Mammary epithelial cell (primary cell): ENCODE measurements around the gene KPTN.

Experiments
- CTCF ChIP-seq, 2 donors: IDR thresholded peaks in 1 of 2; conservative IDR thresholded peaks in 1 of 2; 2 replicates each; pipeline ENCODE4 v1.5.1; 2011 to 2012; ENCODE audit warnings: inconsistent platforms in 2 of 2, low read length in 2 of 2, mild to moderate bottlenecking in 2 of 2, control low read depth in 1 of 2, low read depth in 1 of 2; ENCODE audit not compliant: insufficient read depth in 1 of 2; ENCODE audit errors: extremely low read depth in 1 of 2
- EZH2 ChIP-seq: IDR thresholded peaks from 2 replicates; pipeline ENCODE4 v1.6.1; 2012; ENCODE audit warnings: low read length, inconsistent platforms, borderline replicate concordance

DNA sequence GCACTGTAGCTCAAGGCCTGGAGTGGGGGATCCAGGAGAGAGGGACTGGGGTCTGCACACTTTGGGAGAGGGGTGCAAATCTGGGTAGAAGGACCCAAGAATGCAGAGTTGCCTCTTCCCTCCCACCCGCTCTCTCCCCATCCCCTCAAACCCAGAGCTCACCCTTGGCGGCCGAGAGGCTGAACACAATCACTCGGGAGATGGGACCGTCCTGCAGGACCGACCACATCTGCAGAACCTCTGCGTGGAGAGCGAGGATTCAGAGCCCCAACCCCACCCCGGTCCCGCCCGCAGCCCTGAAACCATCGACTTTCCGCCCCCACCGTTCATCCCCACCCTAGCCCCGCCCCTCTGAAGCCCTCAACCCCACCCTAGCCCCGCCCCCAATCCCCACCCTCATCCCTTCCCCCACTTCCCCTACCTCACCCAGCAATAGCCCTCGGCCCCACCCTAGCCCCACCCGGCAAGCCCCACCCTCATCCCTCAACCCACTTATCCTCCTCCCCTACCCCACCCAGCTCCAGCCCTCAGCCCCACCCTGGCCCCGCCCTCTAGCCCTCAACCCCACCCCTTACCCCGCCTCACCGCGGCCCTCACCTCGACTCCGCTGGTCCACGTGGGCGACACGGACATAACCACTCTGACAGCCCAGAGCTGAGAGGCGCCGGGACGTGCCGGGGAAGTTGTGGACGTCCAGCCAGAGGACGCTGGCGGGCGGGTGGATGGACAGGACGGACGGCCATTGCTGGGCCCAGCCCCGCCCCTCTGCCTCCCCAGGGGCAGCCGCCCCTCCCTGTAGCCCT is 4.1 kb downstream of the KPTN start:
- TF ChIP-seq CTCF (conservative IDR thresholded peaks at IDR 0.05 in 1 of 2, IDR thresholded peaks at IDR 0.05 in 1 of 2; ENCODE audit: extremely low read depth in 1 of 2, insufficient read depth in 1 of 2, low read depth in 1 of 2, low read length in 2 of 2) (no peak), EZH2 (no peak)
